Diencephalon (tissue), 1 donor: ENCODE data around the gene HEATR5B. TPM values are rescaled to one million over a fixed set of nuclear protein-coding genes. Genes with fewer than 3 reads are reported as not detected.

Experiments used
- total RNA-seq: library from RNA; depleted of rRNA; stranded (reverse); fragments of >200 nt; gene quantifications from one replicate; pipeline ENCODE4 v1.2.3, GENCODE V29; 2014

The HEATR5B gene
- 93.2 TPM for total RNA-seq

DNA sequence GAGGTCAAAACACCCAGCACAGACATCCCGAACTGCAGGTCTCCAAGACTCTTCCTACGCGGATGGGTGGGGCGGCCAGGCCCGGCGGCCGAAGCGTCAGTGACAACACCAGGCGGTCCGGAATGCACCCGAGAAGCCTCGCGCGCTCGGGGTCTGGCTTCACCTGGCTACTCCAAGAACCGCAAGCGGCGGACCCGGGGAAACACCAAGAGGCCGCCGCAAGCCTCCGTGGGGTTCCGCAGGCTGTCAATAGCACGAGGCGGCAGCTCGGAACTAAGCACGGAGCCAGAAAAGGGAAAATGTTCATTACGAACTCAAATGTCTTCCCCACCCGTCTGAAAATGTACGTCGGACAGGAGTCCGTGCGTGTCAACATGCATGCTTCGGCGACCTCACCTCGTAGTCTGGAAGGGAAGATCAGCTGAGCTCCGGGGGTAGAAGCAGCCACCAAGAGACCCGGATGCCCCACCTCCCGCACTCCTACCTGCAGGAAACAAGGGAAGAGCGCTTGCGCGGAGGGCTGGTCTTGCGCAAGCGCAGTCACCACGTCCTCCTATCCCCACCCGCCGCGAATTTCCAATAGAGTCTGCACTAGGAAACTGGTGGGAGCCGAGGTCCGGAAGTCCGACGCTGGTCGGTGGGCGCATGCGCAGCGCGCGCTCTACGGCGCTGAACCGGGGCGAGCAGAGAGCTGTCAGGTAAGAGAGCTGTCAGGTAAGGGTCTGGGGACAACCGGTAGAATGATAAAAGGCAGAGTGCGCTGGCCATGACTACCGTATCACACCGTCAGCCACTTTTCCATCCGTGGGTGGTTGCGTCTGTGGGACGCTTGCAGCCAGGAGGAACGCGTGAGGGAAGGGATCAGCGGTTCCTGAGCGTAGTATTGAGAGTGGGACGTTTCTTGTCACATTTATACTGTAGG is at the start of gene HEATR5B, which contains the start of gene GPATCH11:
Gene HEATR5B (minus strand): TSS at position 500 of the 922 bp plus-strand sequence. CDS start 958 bp downstream, outside the sequence.
Gene GPATCH11 (plus strand): TSS at position 646 of the 922 bp plus-strand sequence. CDS start 3,864 bp downstream, outside the sequence.

DNA sequence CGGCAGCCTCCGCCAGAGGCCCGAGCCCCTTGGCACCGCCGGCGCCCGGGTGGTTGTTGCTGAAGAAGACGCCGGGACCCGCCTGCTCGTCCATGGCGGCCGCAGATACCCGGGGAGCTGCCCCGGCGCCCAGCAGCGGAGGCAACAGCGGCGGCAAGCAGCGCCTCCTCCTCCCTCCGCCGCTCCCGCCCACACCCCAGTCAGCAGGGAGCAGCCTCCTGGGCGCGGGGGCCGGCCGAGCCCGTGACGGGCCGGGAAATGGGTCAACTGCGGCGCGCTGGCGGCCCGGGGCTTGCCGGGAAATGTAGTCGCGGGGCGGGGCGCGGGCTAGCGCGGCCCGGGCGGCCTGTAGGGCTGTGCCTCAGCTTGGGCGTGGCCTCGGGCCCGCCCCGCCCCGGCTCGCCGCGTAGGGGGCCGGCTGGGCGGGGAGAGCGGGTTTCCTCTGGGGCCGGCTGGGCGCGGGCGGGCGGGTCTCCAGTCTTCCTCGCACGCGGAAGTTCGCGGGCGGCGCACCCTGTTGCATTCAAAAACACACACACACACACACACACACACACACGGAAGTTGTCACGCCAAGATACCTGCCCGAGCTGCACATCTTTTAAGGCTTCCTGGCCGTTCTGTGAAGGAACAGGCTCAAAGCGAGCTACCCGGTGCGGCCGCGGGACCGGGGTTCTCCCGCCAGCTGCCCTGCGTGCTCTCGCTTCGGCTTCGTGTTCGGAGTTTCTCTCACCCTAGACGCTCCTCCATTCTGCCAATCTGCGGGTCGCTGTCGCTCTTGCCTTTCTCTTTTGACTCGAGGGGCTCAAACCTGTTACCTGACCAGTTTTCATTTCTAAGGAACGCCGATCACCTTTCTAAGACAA is 117.6 kb downstream of the HEATR5B start, which contains the start of gene STRN:
Gene STRN (minus strand): TSS at position 167 of the 866 bp plus-strand sequence. CDS start 73 bp downstream, at position 94.

Other genes starting within 250 kb of the HEATR5B start
- gene STRN, start 117.8 kb downstream of the HEATR5B start, total RNA-seq: 32.3 TPM
- gene GPATCH11, start 146 bp upstream of the HEATR5B start, total RNA-seq: 21.5 TPM
- gene EIF2AK2, start 72.6 kb upstream of the HEATR5B start, total RNA-seq: 76.4 TPM
- not detected for gene SULT6B1, start 104.3 kb upstream of the HEATR5B start, total RNA-seq
- 21.9 TPM for gene CEBPZOS, start 112.1 kb upstream of the HEATR5B start, total RNA-seq
- 52.8 TPM for gene CEBPZ, start 147.2 kb upstream of the HEATR5B start, total RNA-seq
- gene NDUFAF7, start 147.3 kb upstream of the HEATR5B start, total RNA-seq: 29.8 TPM
- gene PRKD3, start 240.5 kb upstream of the HEATR5B start, total RNA-seq: 36.4 TPM